GM12892 (cell line): Measurements from ENCODE around the gene GOLPH3L.
"Not testable (repeated sequence)": the region's sequence is repeated elsewhere in the genome, so short reads cannot be mapped to it uniquely, and the experiment has no call there.

Experiments
- POLR2A ChIP-seq: IDR thresholded peaks from 2 replicates; pipeline ENCODE4 v1.6.1; 2011; ENCODE audit warnings: low read depth, low read length, control low read depth
- TAF1 ChIP-seq: IDR thresholded peaks from 2 replicates; pipeline ENCODE4 v1.6.1; 2011; ENCODE audit warnings: low read depth, mild to moderate bottlenecking, control low read depth, low read length, borderline replicate concordance

- not testable (repeated sequence) for TF ChIP-seq TAF1, POLR2A
Measured at GRCh38 chr1:150709031-150709430, 12.1 kb upstream of the GOLPH3L start.
